Neural crest cell (in vitro differentiated cells): ENCODE results near the gene UMAD1. TPM values are rescaled to one million over a fixed set of nuclear protein-coding genes. Genes with fewer than 3 reads are reported as not detected.
A peak's percentile ranks its signal among the peaks of the same experiment; 100 is the strongest.
"Not testable (repeated sequence)": the region's sequence is repeated elsewhere in the genome, so short reads cannot be mapped to it uniquely, and the experiment has no call there.

Experiments used
- DNase-seq: peaks from one replicate; pipeline ENCODE4 v3.0.0; 2021; ENCODE audit warnings: low read depth, mixed read lengths, low spot score
- H3K27ac Mint-ChIP-seq: one replicate; pipeline ENCODE4 v1.8.0; 2021; ENCODE audit warnings: mild to moderate bottlenecking, mixed read lengths; ENCODE audit not compliant: unreplicated experiment
- H3K27me3 Mint-ChIP-seq: 2 replicates; pipeline ENCODE4 v1.8.0; 2021; ENCODE audit warnings: low read depth, mild to moderate bottlenecking, mixed read lengths
- H3K36me3 Mint-ChIP-seq: 2 replicates; pipeline ENCODE4 v1.8.0; 2021; ENCODE audit warnings: low read depth, mild to moderate bottlenecking, mixed read lengths
- H3K4me1 Mint-ChIP-seq: 2 replicates; pipeline ENCODE4 v1.8.0; 2021; ENCODE audit warnings: mixed read lengths
- H3K4me3 Mint-ChIP-seq: one replicate; pipeline ENCODE4 v1.8.0; 2021; ENCODE audit warnings: mild to moderate bottlenecking, mixed read lengths
- H3K9me3 Mint-ChIP-seq: 2 replicates; pipeline ENCODE4 v1.8.0; 2021; ENCODE audit warnings: mixed read lengths
- total RNA-seq: library from RNA; stranded (reverse); gene quantifications from 2 replicates; pipeline ENCODE4 v1.2.1, GENCODE V29; 2021
- TF ChIP-seq, protein P1 (sequence below): fragments of 200-600 bp; sonication (generic); conservative IDR thresholded peaks from 2 replicates; pipeline ENCODE4 v1.5.0; 2021; ENCODE audit warnings: antibody characterized with exemption, mild to moderate bottlenecking

UMAD1 gene
- total RNA-seq, 1 donor from 2014 or later: 9.8 TPM

DNA sequence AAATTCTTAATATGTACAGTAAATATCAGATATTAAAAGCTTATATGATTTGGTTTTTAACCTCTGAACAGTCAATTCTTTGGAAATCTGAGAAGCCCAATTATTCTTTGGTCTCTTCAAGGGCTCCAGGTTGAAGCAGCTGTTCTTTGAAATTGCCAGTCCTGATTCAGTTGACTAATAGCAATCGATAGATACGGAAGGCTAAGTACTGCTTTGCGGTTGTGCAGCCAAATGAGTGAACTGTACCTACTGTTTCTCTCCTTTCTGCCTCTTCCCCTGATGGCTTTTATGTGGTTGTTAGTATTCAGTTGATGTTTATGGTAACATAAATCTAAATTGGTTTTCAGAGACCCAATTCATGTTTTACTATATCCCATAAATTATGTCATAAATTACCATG lies 181.0 kb downstream of the UMAD1 start:
- H3K27me3 Mint-ChIP-seq: no peaks in the 10 kb centered on the region
- no peak for DNase-seq
- TF ChIP-seq, protein P1, sequence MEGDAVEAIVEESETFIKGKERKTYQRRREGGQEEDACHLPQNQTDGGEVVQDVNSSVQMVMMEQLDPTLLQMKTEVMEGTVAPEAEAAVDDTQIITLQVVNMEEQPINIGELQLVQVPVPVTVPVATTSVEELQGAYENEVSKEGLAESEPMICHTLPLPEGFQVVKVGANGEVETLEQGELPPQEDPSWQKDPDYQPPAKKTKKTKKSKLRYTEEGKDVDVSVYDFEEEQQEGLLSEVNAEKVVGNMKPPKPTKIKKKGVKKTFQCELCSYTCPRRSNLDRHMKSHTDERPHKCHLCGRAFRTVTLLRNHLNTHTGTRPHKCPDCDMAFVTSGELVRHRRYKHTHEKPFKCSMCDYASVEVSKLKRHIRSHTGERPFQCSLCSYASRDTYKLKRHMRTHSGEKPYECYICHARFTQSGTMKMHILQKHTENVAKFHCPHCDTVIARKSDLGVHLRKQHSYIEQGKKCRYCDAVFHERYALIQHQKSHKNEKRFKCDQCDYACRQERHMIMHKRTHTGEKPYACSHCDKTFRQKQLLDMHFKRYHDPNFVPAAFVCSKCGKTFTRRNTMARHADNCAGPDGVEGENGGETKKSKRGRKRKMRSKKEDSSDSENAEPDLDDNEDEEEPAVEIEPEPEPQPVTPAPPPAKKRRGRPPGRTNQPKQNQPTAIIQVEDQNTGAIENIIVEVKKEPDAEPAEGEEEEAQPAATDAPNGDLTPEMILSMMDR: no peak

DNA sequence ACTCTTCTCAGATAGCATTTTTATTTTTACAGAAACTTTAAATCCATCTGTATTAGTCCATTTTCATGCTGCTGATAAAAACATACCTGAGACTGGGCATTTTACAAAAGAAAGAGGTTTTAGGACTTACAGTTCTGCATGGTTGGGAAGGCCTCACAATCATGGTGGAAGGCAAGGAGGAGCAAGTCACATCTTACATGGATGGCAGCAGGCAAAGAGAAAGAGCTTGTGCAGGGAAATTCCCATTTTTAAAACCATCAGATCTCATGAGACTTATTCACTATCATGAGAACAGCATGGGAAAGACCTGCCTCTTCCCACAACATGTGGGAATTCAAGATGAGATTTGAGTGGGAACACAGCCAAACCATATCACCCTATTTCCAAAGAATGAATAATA lies 184.7 kb downstream of the UMAD1 start:
- not testable (repeated sequence) for H3K9me3 Mint-ChIP-seq, H3K36me3 Mint-ChIP-seq, H3K27ac Mint-ChIP-seq, DNase-seq, H3K27me3 Mint-ChIP-seq, H3K4me3 Mint-ChIP-seq
- peaks cover 19% of the 10 kb centered on the region for H3K4me1 Mint-ChIP-seq

More for the DNA sequence above, 181.0 kb downstream of the UMAD1 start:
- Mint-ChIP-seq H3K9me3 (peaks cover 4% of the 10 kb centered on the region), H3K4me1 (peaks cover 19% of the 10 kb centered on the region), H3K36me3 (peaks cover 9% of the 10 kb centered on the region), H3K4me3 (no peak overlapping the region), H3K27ac (no peak overlapping the region)

DNA sequence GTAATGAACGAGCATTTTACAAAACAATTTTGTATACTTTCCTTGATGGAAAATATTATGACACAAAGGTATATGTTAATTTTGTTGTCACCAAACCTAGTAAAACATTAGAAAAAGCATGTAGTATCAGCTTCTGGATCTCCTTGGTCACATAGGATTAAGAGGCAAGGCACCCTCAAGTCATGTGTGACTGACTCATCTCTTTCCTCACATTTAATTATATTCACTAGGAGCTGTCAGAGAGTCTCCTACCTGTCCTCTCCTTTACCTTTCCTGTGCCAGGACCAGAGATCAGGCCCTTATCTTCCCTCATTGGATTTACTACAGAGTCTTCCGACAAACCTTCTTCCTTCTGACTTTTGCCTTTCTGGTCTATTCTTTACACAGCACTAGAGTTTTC lies 189.1 kb downstream of the UMAD1 start:
- Mint-ChIP-seq H3K36me3 (peaks cover 2% of the 10 kb centered on the region), H3K9me3 (no peaks in the 10 kb centered on the region), H3K27ac (no peak overlapping the region), H3K27me3 (no peaks in the 10 kb centered on the region), H3K4me1 (peaks cover 4% of the 10 kb centered on the region), H3K4me3 (no peak overlapping the region)
- TF ChIP-seq, protein P1: no peak
- no peak for DNase-seq

DNA sequence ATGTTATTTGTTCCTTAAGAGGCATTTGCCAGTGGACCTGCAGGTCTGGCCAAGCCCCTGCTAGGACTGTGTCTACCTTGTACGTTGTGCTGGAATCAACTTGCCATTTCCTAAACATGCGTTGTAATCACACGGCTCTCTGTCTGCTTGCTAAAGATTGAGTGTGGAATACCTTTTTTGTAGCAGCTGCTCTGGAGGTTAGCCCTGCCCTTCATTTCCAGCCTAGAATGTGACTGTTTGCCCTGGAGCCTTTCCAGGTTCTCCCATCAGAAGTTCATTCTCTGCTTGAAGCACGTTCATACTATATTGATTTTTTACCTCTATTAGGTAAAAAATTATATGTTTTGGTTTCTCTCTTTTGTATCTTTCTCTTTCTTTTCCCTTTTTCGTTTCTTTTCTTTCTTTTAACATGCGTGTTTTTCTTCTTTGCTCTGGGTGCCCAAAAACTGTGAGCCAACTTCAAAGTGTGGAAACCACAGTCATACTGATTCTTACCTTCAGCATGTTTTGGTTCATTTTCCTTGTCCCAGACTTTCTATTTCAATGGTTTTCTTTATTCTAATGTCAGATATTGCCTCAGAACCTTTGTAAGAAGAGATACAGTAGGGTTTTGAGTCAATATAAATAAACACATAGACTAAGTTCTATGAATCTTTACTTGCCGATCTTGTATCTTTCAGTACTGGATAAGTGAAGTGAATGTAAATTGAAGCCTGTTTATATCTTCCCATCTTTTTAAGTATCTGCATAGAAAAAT lies 189.7 kb downstream of the UMAD1 start:
- H3K4me1 Mint-ChIP-seq: peaks cover 4% of the 10 kb centered on the region
- H3K9me3 Mint-ChIP-seq: no peaks in the 10 kb centered on the region
- H3K27ac Mint-ChIP-seq: no peak overlapping the region
- H3K4me3 Mint-ChIP-seq: no peak overlapping the region
- TF ChIP-seq, protein P1: no peak
- no peaks in the 10 kb centered on the region for H3K27me3 Mint-ChIP-seq
- H3K36me3 Mint-ChIP-seq: peaks cover under 1% of the 10 kb centered on the region
- DNase-seq: no peak

DNA sequence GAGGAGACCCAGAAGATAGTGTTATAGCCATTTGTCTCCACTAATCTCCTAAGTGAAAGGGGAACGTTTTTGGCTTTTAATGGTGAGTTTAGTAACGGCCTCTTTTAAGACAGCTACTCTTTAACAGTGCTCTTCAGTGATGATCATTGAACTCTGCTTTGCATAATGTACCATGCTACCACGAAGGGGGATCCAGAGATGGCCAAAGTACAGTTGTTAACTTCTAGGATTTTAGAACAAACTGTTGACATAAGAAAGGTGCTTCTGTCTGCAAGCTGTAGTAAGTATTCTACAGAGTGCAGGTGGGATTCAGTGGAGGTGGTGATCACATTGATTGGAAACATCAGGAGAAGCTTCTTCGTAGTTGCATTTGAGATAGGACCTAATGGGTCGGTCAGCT lies 192.0 kb downstream of the UMAD1 start:
- H3K36me3 Mint-ChIP-seq: no peaks in the 10 kb centered on the region
- no peak overlapping the region for H3K4me3 Mint-ChIP-seq
- no peaks in the 10 kb centered on the region for H3K27me3 Mint-ChIP-seq
- H3K4me1 Mint-ChIP-seq: peaks cover 4% of the 10 kb centered on the region
- no peak for DNase-seq
- no peaks in the 10 kb centered on the region for H3K9me3 Mint-ChIP-seq
- H3K27ac Mint-ChIP-seq: peak overlapping the region; percentile 25
- TF ChIP-seq, protein P1: no peak

DNA sequence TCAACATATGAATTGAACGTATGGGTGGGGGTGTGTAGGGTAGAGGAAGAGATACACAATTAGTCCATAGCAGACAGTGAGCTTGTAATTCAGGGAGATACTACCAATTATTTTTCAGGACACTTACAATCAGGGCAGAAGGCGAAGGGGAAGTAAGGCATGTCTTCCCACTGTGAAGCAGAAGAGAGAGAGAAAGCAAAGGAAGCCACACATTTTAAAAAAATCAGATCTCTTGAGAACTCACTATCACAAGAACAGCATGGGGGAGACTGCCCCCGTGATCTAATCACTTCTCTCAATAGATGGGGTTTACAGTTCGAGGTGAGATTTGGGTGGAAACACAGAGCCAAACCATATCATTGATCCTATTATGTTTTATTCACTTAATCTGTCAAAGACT lies 194.2 kb downstream of the UMAD1 start:
- H3K27me3 Mint-ChIP-seq: no peaks in the 10 kb centered on the region

More for the DNA sequence above, 194.2 kb downstream of the UMAD1 start:
- no peak for DNase-seq
- Mint-ChIP-seq H3K27ac (no peak overlapping the region), H3K4me3 (no peak overlapping the region), H3K4me1 (peaks cover 4% of the 10 kb centered on the region), H3K36me3 (no peaks in the 10 kb centered on the region), H3K9me3 (no peaks in the 10 kb centered on the region)
- TF ChIP-seq, protein P1: no peak
